ENCODE measurements around the gene SAMD3.
"Not testable (repeated sequence)": the region's sequence is repeated elsewhere in the genome, so short reads cannot be mapped to it uniquely, and the experiment has no call there.

Gene SAMD3, protein sequence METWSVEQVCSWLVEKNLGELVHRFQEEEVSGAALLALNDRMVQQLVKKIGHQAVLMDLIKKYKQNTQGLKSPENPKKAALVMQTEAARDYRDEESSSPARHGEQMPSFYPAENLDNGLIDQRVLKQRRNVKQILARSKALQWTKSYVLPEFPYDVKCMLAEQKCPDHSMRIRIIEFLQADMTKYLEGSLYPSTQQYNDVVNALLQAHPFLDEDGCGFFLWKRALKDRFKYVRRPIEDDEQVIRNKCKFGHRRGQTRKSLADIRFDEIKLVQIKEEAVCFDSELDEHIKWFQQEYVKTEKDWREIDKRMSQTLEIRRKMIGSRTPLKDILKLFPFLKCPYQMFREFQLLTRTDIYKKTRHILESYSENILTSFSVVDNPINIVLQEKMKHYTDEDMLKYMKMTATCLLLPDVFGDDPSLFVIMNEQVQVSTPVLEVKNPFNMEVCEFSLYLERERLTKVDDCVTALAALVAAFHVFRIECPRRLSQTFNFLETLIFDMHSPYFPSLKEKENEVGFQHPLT

GRCh38 chr6:130222775-130223174 is at the start of gene SAMD3:
SAMD3 (minus strand) TSS chr6:130222951; CDS start chr6:130215273, 7,678 bp downstream.
- no peak for DNase-seq

DNA sequence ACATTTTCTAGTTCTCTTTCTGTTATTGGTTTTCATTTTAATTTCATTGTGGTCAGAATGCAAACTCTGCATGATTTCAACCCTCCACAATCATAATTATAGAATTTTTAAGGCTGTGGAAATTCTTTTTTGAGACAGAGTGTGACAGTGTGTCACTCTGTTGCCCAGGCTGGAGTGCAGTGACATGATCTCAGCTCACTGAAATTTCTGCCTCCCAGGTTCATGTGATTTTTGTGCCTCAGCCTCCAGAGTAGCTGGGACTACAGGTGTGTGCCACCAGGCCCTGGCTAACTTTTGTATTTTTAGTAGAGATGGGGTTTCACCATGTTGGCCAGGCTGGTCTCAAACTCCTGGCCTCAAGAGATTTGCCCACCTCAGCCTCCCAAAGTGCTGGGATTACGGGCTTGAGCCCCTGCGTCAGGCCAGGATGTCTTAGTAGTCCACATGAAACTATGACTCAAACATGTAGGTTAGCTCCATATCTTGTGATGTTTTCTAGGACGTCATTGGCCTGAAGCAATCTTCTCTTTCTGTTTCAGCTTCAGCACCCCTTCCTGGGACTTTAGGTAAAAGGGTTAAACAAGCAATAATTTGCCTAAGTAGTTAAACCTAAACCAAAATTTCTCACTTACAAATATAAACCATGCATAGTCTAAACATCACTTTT is 47.4 kb upstream of the SAMD3 start:
- DNase-seq: no peak

DNA sequence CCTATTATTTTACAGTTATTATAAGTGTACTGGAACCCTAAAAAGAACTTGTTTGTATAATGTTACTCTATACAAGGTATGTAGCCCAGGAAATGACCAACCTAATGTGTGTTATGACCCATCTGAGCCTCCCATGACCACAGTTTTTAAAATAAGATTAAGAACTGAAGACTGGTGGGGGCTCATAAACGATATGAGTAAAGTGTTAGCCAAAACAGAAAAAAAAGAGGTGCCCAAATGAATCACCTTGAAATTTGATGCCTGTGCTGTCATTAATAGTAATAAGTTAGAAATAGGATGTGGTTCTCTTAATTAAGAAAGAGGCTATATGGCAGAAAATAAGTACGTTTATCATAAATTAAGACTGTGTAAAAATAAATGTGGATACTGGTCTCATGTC is 42.8 kb upstream of the SAMD3 start:
- not testable (repeated sequence) for DNase-seq

- no peak for DNase-seq
These were observed 39.3 kb upstream of the SAMD3 start for GRCh38 chr6:130262008-130262407.

DNA sequence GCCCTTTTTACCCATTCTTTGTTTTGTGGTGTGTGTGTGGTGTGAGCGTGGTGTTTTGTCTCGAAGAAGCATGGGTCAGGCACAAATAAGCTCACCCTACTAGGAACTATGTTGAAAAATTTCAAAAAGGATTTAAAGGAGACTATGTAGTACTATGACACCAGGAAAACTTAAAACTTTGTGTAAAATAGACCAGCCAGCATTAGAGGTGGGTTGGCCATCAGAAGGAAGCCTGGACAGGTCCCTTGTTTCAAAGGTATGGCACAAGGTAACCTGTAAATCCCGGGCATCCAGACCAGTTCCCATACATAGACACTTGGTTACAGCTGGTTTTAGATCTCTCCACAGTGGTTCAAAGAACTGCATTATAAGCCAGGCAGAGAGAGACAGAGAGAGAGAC is 38.8 kb upstream of the SAMD3 start:
- DNase-seq: not testable (repeated sequence)

- DNase-seq: not testable (repeated sequence)
These were observed 38.0 kb upstream of the SAMD3 start for GRCh38 chr6:130260614-130261241.

DNA sequence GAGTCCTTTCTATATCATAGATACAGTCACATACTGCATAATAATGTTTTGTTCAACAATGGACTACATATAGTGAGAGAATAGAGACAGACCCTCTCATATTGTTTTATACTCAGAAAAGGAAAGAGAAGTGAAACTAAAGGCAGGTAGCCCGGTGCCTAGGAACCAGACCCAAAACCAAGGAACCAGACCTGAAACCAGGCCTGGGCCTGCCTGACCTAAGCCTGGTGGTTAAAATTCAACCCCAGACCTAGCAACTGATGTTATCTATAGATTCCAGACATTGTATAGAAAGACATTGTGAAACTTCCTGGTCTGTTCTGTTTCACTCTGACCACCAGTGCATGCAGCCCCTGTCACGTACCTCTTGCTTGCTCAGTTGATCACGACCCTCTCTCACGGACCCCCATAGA is 37.3 kb upstream of the SAMD3 start:
- not testable (repeated sequence) for DNase-seq

- DNase-seq: no peak
These were observed 36.8 kb upstream of the SAMD3 start for GRCh38 chr6:130259557-130259956.

GRCh38 chr6:130259140-130259539 is 36.4 kb upstream of the SAMD3 start:
- DNase-seq: no peak

- DNase-seq: no peak
These were observed 29.9 kb upstream of the SAMD3 start for GRCh38 chr6:130252527-130253237.

DNA sequence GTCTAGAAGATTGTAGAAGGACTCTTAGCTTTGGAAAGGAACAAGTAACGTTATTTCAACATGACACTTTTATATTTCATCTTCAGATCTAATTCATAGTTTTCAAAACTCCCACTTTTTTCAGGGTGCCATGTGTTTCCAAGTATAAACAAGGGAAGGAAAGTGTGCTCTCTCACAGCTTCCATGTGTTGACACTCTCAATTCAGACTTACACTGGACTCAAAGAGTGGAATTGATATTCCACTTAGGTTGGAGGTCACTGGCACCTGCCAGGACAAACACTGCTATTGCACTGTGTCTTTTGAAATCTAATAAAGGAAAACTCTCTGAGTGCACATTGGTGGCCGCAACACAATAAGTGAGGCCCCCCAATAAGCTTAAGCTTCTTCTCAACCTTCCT is 22.5 kb upstream of the SAMD3 start:
- no peak for DNase-seq

DNA sequence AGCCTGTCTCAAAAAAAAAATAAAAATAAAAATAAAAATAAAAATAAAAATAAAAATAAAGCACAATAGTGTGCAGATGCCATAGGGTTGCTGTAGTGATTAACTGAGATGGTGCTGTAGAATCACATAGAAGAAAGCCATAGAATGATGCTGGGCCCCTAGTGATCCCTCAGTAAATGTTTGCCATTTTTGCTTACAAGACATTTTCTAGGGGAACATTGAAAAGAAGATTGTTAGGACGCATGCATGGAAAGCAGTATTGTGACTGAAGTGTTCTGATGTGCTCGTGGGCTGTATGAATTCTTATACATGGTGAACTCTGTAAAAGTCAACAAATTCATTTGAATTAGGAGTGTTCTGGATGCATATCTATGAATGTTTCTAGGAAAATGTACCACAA is 22.0 kb upstream of the SAMD3 start:
- no peak for DNase-seq

DNA sequence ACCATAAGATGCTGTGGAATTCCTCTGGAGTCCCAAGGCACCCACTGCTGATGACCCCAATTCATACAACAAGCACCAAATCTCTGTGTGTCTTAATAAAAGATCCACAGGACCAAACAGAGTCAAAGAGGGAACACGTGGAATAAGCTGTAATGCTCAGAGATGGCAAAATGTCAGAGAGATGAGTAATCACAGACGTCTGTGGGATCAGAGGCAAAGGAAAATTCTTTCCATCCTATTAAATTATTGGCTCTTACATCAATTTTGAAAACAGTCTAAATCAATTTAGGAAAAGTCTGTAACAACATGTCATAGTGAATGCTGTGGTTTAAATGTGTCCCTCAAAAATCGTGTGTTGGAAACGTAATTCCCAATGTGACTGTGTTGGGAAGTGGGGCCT is 17.5 kb upstream of the SAMD3 start:
- DNase-seq: no peak

GRCh38 chr6:130239755-130240154 is 17.0 kb upstream of the SAMD3 start:
- DNase-seq: no peak

DNA sequence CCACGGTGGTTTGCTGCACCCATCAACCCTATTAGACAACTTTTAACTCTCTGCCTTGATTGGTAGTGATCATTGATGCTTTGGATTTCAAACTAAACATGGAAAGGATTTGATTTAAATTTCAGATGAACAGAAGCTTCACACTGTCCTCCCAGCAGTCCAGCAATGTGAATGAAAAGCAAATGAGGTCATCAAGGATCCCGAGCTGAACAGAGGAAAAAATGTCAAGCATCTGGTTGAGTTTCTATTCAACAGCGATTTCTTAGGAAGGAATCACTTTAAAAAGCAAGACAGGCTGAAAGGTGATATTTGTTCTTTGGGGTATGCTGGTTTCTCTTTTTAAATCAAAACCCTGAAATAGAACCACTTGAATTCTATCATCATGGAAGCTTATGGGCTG is 10.6 kb upstream of the SAMD3 start:
- DNase-seq: no peak

GRCh38 chr6:130230531-130230930 is 7.8 kb upstream of the SAMD3 start:
- DNase-seq: not testable (repeated sequence)

GRCh38 chr6:130229645-130230044 is 6.9 kb upstream of the SAMD3 start:
- no peak for DNase-seq

DNA sequence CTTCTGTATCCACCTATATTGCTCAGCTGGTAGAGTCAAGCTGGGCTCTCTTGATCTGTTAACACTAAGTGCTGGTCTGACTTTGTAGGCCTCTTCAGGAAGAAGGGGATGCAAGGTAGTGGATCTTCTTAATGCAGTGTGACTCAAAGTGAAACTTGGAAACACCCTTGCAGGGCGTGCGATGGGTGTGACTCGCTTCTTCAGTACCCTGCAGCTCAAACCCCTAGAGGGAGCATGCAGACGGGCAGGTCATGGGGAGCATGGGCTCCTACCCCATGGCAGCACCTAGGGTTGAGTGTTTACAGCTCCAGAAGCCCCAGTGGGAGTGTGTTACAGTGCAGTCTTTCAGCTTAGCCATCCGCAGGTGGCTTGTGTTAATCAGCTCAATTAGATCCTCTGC is 757 bp upstream of the SAMD3 start:
- DNase-seq: no peak

- DNase-seq: no peak
These were observed 4.6 kb downstream of the SAMD3 start for GRCh38 chr6:130218134-130218533.

- DNase-seq: no peak
These were observed 6.1 kb downstream of the SAMD3 start for GRCh38 chr6:130216620-130217019.

GRCh38 chr6:130215526-130215925 is 7.2 kb downstream of the SAMD3 start:
- no peak for DNase-seq

DNA sequence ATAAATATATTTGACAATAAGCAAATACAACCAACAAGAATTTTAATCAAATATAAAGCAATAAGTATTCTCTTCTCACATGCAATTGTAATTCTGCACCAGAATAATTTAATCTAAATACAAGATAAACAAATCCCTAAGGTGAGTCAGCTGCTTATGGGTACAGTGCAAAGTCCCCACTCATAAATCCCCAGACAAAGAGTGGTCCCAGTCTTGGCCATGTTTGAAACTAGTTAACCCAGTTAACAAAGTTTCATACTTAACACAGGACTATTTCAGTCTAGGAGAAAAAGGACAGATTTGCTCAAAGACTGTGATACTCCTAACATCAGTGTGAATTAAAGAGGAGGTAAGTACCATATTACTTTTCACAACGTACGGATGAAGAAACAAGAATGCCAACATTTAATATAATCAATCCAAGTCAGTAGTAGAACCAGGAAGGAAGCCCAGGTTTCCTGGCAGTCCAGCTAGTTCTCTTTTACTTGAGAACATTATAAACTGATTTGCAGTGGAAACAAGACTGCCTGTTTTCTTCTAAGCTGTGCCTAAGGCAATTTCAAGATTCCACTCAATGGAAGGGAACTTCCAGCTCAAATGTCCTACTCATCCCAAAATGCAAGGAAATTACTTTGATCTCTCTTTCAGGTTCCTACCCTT is 10.4 kb downstream of the SAMD3 start:
- DNase-seq: no peak

DNA sequence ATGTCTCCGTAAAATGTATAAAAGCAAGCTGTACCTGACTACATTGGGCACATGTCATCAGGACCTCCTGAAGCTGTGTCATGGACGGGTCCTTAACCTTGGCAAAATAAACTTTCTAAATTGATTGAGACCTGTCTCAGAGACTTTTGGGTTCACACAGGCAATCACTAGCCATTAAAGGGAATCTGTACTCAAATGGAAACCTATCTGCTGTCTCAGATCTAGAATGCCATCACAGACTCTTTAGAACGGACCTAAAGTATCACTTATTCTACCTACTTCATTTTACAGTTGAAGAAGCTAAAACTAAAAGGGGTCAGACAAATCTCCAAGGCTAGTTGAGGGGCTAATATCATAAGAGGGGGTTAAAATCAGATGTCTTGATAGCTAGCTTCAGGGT is 11.1 kb downstream of the SAMD3 start:
- no peak for DNase-seq

Data from NCI-H1694 treated with DMSO at 0.1 percent for 48 hours (cell line).